ENCODE data around the gene SCARF2. TPM values are rescaled to one million over a fixed set of nuclear protein-coding genes. Genes with fewer than 3 reads are reported as not detected.

The SCARF2 gene
- total and polyA plus RNA-seq, 2 experiments from 2014 or later, result 1.8 to 16.6 TPM

GRCh38 chr22:20399866-20400605, 37.6 kb downstream of the SCARF2 start (continued):
- TF ChIP-seq ETS1 (IDR thresholded peaks at IDR 0.05), result no peak
- no peak for TF ChIP-seq CTCF (conservative IDR thresholded peaks at IDR 0.05; ENCODE audit: low read depth in 2 of 2)
- TF ChIP-seq POLR2AphosphoS5 (IDR thresholded peaks at IDR 0.05; ENCODE audit: low read depth), result no peak

- H3K4me3 ChIP-seq, result no peak overlapping the region
- no peak overlapping the region for H3K27ac ChIP-seq (ENCODE audit: low read depth)
- Mint-ChIP-seq H3K27me3 (ENCODE audit: insufficient read depth, low read depth, poor library complexity) (peaks cover 8% of the 10 kb centered on the region), H3K9me3 (peaks cover 2% of the 10 kb centered on the region; the same call in 2 of the 3 replicates), H3K27ac (no peak overlapping the region), H3K36me3 (ENCODE audit: low read depth) (peaks cover 25% of the 10 kb centered on the region), H3K4me3 (no peak overlapping the region), H3K4me1 (peaks cover 30% of the 10 kb centered on the region)
- no peaks in the 10 kb centered on the region for H3K9me2 ChIP-seq (ENCODE audit: insufficient read depth)
- DNase-seq (ENCODE audit: low spot score), result no peak
- peaks cover 64% of the 10 kb centered on the region for H3K79me2 ChIP-seq (replicated peaks; ENCODE audit: insufficient read depth)
- H3K4me1 ChIP-seq (ENCODE audit: insufficient read depth), result peaks cover 17% of the 10 kb centered on the region
- H3K36me3 ChIP-seq (ENCODE audit: insufficient read depth), result no peaks in the 10 kb centered on the region
- ATAC-seq, result no peak
- no peaks in the 10 kb centered on the region for H3K27me3 ChIP-seq (ENCODE audit: insufficient read depth)
- H3K4me2 ChIP-seq, result no peak overlapping the region
- H2AFZ ChIP-seq, result no peak overlapping the region
- no peaks in the 10 kb centered on the region; the same call in 1 of the 2 replicates for H3F3A ChIP-seq (replicated peaks; ENCODE audit: low read depth)
- H4K20me1 ChIP-seq (replicated peaks; ENCODE audit: insufficient read depth), result peaks cover 35% of the 10 kb centered on the region
- no peak for TF ChIP-seq EZH2phosphoT487 (IDR thresholded peaks at IDR 0.05; ENCODE audit: unreplicated experiment)
- no peak for TF ChIP-seq REST (IDR thresholded peaks at IDR 0.05; ENCODE audit: unreplicated experiment)
- no peak for TF ChIP-seq ETS1 (IDR thresholded peaks at IDR 0.05)
- no peak for TF ChIP-seq CTCF (conservative IDR thresholded peaks at IDR 0.05; ENCODE audit: low read depth in 2 of 2)
- TF ChIP-seq JUNB (IDR thresholded peaks at IDR 0.05; ENCODE audit: unreplicated experiment), result no peak
- TF ChIP-seq POLR2AphosphoS5 (IDR thresholded peaks at IDR 0.05; ENCODE audit: low read depth), result no peak
- TF ChIP-seq EZH2 (IDR thresholded peaks at IDR 0.05; ENCODE audit: low read depth, unreplicated experiment), result no peak
- no peak for TF ChIP-seq STAT1 (IDR thresholded peaks at IDR 0.05; ENCODE audit: unreplicated experiment)
- no peak for TF ChIP-seq ZNF114 (CRISPR knock-in tag; IDR thresholded peaks at IDR 0.05)
- no peak for TF ChIP-seq NANOG (IDR thresholded peaks at IDR 0.05; ENCODE audit: borderline replicate concordance)
Measured at GRCh38 chr22:20398420-20398819, 39.2 kb downstream of the SCARF2 start.

All from GM23338 (cell line).